ENCODE data around the gene SPATA33.
"Not testable (repeated sequence)": the region's sequence is repeated elsewhere in the genome, so short reads cannot be mapped to it uniquely, and the experiment has no call there.

SPATA33 gene

GRCh38 chr16:89655062-89655643 is 2.5 kb upstream of the SPATA33 start:
- no peak for DNase-seq (ENCODE audit: low read depth, low spot score)
- ChIA-PET POLR2A (no interaction called here), CTCF (interaction anchor here (4.8 kb wide), 1 partner anchor 13 kb away, joined by 24 read pairs; no protein-coding TSS in a partner anchor)
- H3K4me3 ChIP-seq (ENCODE audit: low read depth, low read length), result no peak overlapping the region
- no peak for TF ChIP-seq CTCF (IDR thresholded peaks at IDR 0.05; ENCODE audit: insufficient read depth, low read length, missing control alignments)

- peak overlapping the region; percentile 95 for H3K4me3 ChIP-seq (ENCODE audit: low read depth, low read length)
- POLR2A ChIA-PET, result interaction anchor here (0.7 to 1.1 kb wide), 2 partner anchors 23 to 93 kb away, joined by 4 to 5 read pairs; no protein-coding TSS in a partner anchor
- DNase-seq (ENCODE audit: low read depth, low spot score), result no peak
- TF ChIP-seq CTCF (IDR thresholded peaks at IDR 0.05; ENCODE audit: insufficient read depth, low read length, missing control alignments), result no peak
- CTCF ChIA-PET, result interaction anchor here (4.8 kb wide), 1 partner anchor 15 kb away, joined by 24 read pairs; no protein-coding TSS in a partner anchor
These were observed 1.1 kb upstream of the SPATA33 start for GRCh38 chr16:89656435-89657121.

- no peak for DNase-seq (ENCODE audit: low read depth, low spot score)
- POLR2A ChIA-PET, result no interaction called here
- CTCF ChIA-PET, result interaction anchor here (0.7 to 1.9 kb wide), 9 partner anchors 9 to 202 kb away, joined by 3 to 5 read pairs (median 4); partner anchors contain the start of gene CPNE7
- no peak for TF ChIP-seq CTCF (IDR thresholded peaks at IDR 0.05; ENCODE audit: insufficient read depth, low read length, missing control alignments)
- peak overlapping the region; percentile 95 for H3K4me3 ChIP-seq (ENCODE audit: low read depth, low read length)
These were observed 714 bp downstream of the SPATA33 start for GRCh38 chr16:89658221-89658879.

GRCh38 chr16:89660146-89660545 is 2.5 kb downstream of the SPATA33 start:
- no peak for DNase-seq (ENCODE audit: low read depth, low spot score)
- TF ChIP-seq CTCF (IDR thresholded peaks at IDR 0.05; ENCODE audit: insufficient read depth, low read length, missing control alignments), result no peak
- ChIA-PET POLR2A (no interaction called here), CTCF (interaction anchor here (0.8 to 1.9 kb wide), 3 partner anchors 18 to 204 kb away, joined by 3 to 5 read pairs (median 3); no protein-coding TSS in a partner anchor)
- no peak overlapping the region for H3K4me3 ChIP-seq (ENCODE audit: low read depth, low read length)

DNA sequence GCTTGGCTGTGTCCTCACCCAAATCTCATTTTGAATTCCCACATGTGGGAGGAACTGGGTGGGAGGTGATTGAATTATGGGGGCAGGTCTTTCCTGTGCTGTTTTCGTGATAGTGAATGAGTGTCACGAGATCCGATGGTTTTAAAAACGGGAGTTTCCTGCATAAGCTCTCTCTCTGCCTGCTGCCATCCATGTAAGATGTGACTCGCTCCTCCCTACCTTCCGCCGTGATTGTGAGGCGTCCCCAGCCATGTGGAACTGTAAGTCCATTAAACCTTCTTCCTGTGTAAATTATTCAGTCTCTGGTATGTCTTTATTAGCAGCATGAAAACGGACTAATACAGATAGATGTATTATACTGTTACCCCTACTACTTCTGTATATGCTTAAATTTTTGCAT is 3.6 kb downstream of the SPATA33 start:
- POLR2A ChIA-PET, result no interaction called here
- no peak for TF ChIP-seq CTCF (IDR thresholded peaks at IDR 0.05; ENCODE audit: insufficient read depth, low read length, missing control alignments)
- H3K4me3 ChIP-seq (ENCODE audit: low read depth, low read length), result no peak overlapping the region
- no peak for DNase-seq (ENCODE audit: low read depth, low spot score)
- CTCF ChIA-PET, result no interaction called here

DNA sequence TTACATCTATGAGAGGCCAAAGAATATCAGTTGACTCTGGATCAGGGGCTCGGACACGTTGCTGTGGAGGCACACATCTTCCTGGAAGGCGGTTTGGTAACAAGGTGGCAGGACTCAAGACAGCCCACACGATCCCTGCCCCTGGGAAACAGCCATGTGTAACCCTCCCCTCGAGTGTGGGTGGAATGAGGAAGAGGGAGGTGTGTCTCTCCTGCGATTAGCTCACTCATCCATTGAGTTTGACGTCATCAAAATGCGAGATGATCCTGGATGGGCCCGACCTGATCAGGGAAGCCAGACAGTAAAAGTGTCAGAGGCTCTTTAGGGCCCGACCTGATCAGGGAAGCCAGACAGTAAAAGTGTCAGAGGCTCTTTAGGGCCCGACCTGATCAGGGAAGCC is 6.6 kb downstream of the SPATA33 start:
- POLR2A ChIA-PET; H3K4me3 ChIP-seq (ENCODE audit: low read depth, low read length); DNase-seq (ENCODE audit: low read depth, low spot score): not testable (repeated sequence)
- CTCF ChIA-PET, result interaction anchor here (1.6 kb wide), 1 partner anchor 23 kb away, joined by 5 read pairs; no protein-coding TSS in a partner anchor

Measured in AG04449 (cell line).